ENCODE data around the gene PRR30. TPM values are rescaled to one million over a fixed set of nuclear protein-coding genes. Genes with fewer than 3 reads are reported as not detected.
"Not testable (repeated sequence)": the region's sequence is repeated elsewhere in the genome, so short reads cannot be mapped to it uniquely, and the experiment has no call there.

Gene PRR30
- total and polyA plus RNA-seq, 2 donors (not counting 1 experiment from before 2014, with no cell fraction given): not detected

GRCh38 chr2:27178469-27178868 lies 39.3 kb upstream of the PRR30 start:
- Histone ChIP-seq H3K79me2 (ENCODE audit: control insufficient read depth, insufficient read depth, low read length) (no peaks in the 10 kb centered on the region), H3K27me3 (replicated peaks in 1 of 4; ENCODE audit: control extremely low read depth in 1 of 4, control insufficient read depth in 3 of 4, insufficient read depth in 4 of 4, low read length in 3 of 4) (peaks cover 0 to 14% (median 6%) of the 10 kb centered on the region in 4 experiments), H4K20me1 (ENCODE audit: control insufficient read depth, insufficient read depth, low read length, poor library complexity, severe bottlenecking) (no peaks in the 10 kb centered on the region), H3K4me3 (ENCODE audit: control extremely low read depth in 1 of 5, extremely low read depth in 1 of 5, insufficient read depth in 1 of 5, low read depth in 2 of 5, low read length in 4 of 5) (no peak overlapping the region), H3K9ac (ENCODE audit: low read length) (no peak overlapping the region), H3K9me3 (ENCODE audit: control extremely low read depth in 1 of 3, control insufficient read depth in 2 of 3, insufficient read depth in 1 of 3, low read length in 2 of 3) (no peaks in the 10 kb centered on the region), H3K27ac (ENCODE audit: low read length in 2 of 2) (no peak overlapping the region), H3K4me1 (ENCODE audit: control insufficient read depth in 2 of 2, insufficient read depth in 2 of 2, low read length in 2 of 2) (no peaks in the 10 kb centered on the region), H3K36me3 (replicated peaks in 1 of 2; ENCODE audit: control extremely low read depth in 1 of 2, control insufficient read depth in 1 of 2, extremely low read depth in 1 of 2, insufficient read depth in 2 of 2, low read length in 1 of 2) (no peaks in the 10 kb centered on the region), H2AFZ (ENCODE audit: insufficient read depth, low read depth, low read length, poor library complexity, severe bottlenecking) (no peak overlapping the region), H3K4me2 (replicated peaks; ENCODE audit: low read depth, low read length, poor library complexity, severe bottlenecking) (no peak overlapping the region)
- ChIA-PET POLR2A (no interaction called here), CTCF (no interaction called here)
- peaks cover 35% of the 10 kb centered on the region for H3K27me3 Mint-ChIP-seq
- DNase-seq (no peak), ATAC-seq (ENCODE audit: low read depth) (no peak)
- no peak overlapping the region for H3K4me3 Mint-ChIP-seq
- H3K4me1 Mint-ChIP-seq: no peaks in the 10 kb centered on the region
- H3K27ac Mint-ChIP-seq: no peak overlapping the region
- no peak for TF ChIP-seq EZH2 (IDR thresholded peaks at IDR 0.05; ENCODE audit: borderline replicate concordance, insufficient read depth, low read depth, low read length, poor library complexity, severe bottlenecking)
- no CpG with 5 or more reads among the region's 3 CpGs for WGBS (ENCODE audit: insufficient coverage)
- intact Hi-C loops (cut with micrococcal nuclease): no loop called here
- H3K9me3 Mint-ChIP-seq (ENCODE audit: insufficient read depth): no peaks in the 10 kb centered on the region

GRCh38 chr2:27177441-27178351 lies 38.5 kb upstream of the PRR30 start:
- Histone ChIP-seq H4K20me1 (ENCODE audit: control insufficient read depth, insufficient read depth, low read length, poor library complexity, severe bottlenecking) (no peaks in the 10 kb centered on the region), H3K4me1 (ENCODE audit: control insufficient read depth in 2 of 2, insufficient read depth in 2 of 2, low read length in 2 of 2) (no peaks in the 10 kb centered on the region), H3K4me2 (replicated peaks; ENCODE audit: low read depth, low read length, poor library complexity, severe bottlenecking) (no peak overlapping the region), H3K79me2 (ENCODE audit: control insufficient read depth, insufficient read depth, low read length) (no peaks in the 10 kb centered on the region), H2AFZ (ENCODE audit: insufficient read depth, low read depth, low read length, poor library complexity, severe bottlenecking) (no peak overlapping the region), H3K4me3 (ENCODE audit: control extremely low read depth in 1 of 5, extremely low read depth in 1 of 5, insufficient read depth in 1 of 5, low read depth in 2 of 5, low read length in 4 of 5) (no peak overlapping the region), H3K27ac (ENCODE audit: low read length in 2 of 2) (no peak overlapping the region), H3K9me3 (ENCODE audit: control extremely low read depth in 1 of 3, control insufficient read depth in 2 of 3, insufficient read depth in 1 of 3, low read length in 2 of 3) (no peaks in the 10 kb centered on the region), H3K36me3 (replicated peaks in 1 of 2; ENCODE audit: control extremely low read depth in 1 of 2, control insufficient read depth in 1 of 2, extremely low read depth in 1 of 2, insufficient read depth in 2 of 2, low read length in 1 of 2) (no peaks in the 10 kb centered on the region), H3K27me3 (replicated peaks in 1 of 4; ENCODE audit: control extremely low read depth in 1 of 4, control insufficient read depth in 3 of 4, insufficient read depth in 4 of 4, low read length in 3 of 4) (peaks cover 0 to 14% (median 6%) of the 10 kb centered on the region in 4 experiments), H3K9ac (ENCODE audit: low read length) (no peak overlapping the region)
- Mint-ChIP-seq H3K27ac (no peak overlapping the region), H3K4me3 (no peak overlapping the region), H3K4me1 (no peaks in the 10 kb centered on the region), H3K27me3 (peaks cover 35% of the 10 kb centered on the region), H3K9me3 (ENCODE audit: insufficient read depth) (no peaks in the 10 kb centered on the region)
- no peak for ATAC-seq (ENCODE audit: low read depth)
- no peak for DNase-seq
- CTCF ChIA-PET: no interaction called here
- intact Hi-C loops (cut with micrococcal nuclease): no loop called here
- WGBS (ENCODE audit: insufficient coverage): 89% methylated on average over 10 of the region's 15 CpGs
- TF ChIP-seq EZH2 (IDR thresholded peaks at IDR 0.05; ENCODE audit: borderline replicate concordance, insufficient read depth, low read depth, low read length, poor library complexity, severe bottlenecking) (no peak), CTCF (IDR thresholded peaks at IDR 0.05) (no peak)
- POLR2A ChIA-PET: no interaction called here

GRCh38 chr2:27175781-27176180 lies 36.6 kb upstream of the PRR30 start:
- POLR2A ChIA-PET; ATAC-seq (ENCODE audit: low read depth); H3K4me3 Mint-ChIP-seq; H3K9me3 ChIP-seq (ENCODE audit: control extremely low read depth in 1 of 3, control insufficient read depth in 2 of 3, insufficient read depth in 1 of 3, low read length in 2 of 3); H3K27ac ChIP-seq (ENCODE audit: low read length in 2 of 2); DNase-seq; H4K20me1 ChIP-seq (ENCODE audit: control insufficient read depth, insufficient read depth, low read length, poor library complexity, severe bottlenecking); H3K79me2 ChIP-seq (ENCODE audit: control insufficient read depth, insufficient read depth, low read length); intact Hi-C loops (cut with micrococcal nuclease); H3K4me3 ChIP-seq (ENCODE audit: control extremely low read depth in 1 of 5, extremely low read depth in 1 of 5, insufficient read depth in 1 of 5, low read depth in 2 of 5, low read length in 4 of 5); H3K9ac ChIP-seq (ENCODE audit: low read length); H3K27ac Mint-ChIP-seq; H3K36me3 ChIP-seq (replicated peaks in 1 of 2; ENCODE audit: control extremely low read depth in 1 of 2, control insufficient read depth in 1 of 2, extremely low read depth in 1 of 2, insufficient read depth in 2 of 2, low read length in 1 of 2); H3K9me3 Mint-ChIP-seq (ENCODE audit: insufficient read depth); H3K4me1 ChIP-seq (ENCODE audit: control insufficient read depth in 2 of 2, insufficient read depth in 2 of 2, low read length in 2 of 2); H2AFZ ChIP-seq (ENCODE audit: insufficient read depth, low read depth, low read length, poor library complexity, severe bottlenecking); H3K4me2 ChIP-seq (replicated peaks; ENCODE audit: low read depth, low read length, poor library complexity, severe bottlenecking); H3K4me1 Mint-ChIP-seq: not testable (repeated sequence)
- peaks cover 23% of the 10 kb centered on the region for H3K27me3 Mint-ChIP-seq
- 60% methylated on average over 1 of the region's 4 CpGs for WGBS (ENCODE audit: insufficient coverage)
- CTCF ChIA-PET: interaction anchor here (0.9 to 1.0 kb wide), 2 partner anchors 15 to 28 kb away, joined by 3 to 5 read pairs; no protein-coding TSS in a partner anchor
- peaks cover 0 to 11% (median 5%) of the 10 kb centered on the region in 4 experiments for H3K27me3 ChIP-seq (replicated peaks in 1 of 4; ENCODE audit: control extremely low read depth in 1 of 4, control insufficient read depth in 3 of 4, insufficient read depth in 4 of 4, low read length in 3 of 4)
